NCI-H2227 treated with DMSO at 0.1 percent for 48 hours (cell line): ENCODE measurements around the gene RNF215.
A peak's percentile ranks its signal among the peaks of the same experiment; 100 is the strongest.

ENCODE experiments used
- DNase-seq: peaks from one replicate; lab custom pipeline; 2025; lab: John Stamatoyannopoulos, UW

Gene RNF215

DNA sequence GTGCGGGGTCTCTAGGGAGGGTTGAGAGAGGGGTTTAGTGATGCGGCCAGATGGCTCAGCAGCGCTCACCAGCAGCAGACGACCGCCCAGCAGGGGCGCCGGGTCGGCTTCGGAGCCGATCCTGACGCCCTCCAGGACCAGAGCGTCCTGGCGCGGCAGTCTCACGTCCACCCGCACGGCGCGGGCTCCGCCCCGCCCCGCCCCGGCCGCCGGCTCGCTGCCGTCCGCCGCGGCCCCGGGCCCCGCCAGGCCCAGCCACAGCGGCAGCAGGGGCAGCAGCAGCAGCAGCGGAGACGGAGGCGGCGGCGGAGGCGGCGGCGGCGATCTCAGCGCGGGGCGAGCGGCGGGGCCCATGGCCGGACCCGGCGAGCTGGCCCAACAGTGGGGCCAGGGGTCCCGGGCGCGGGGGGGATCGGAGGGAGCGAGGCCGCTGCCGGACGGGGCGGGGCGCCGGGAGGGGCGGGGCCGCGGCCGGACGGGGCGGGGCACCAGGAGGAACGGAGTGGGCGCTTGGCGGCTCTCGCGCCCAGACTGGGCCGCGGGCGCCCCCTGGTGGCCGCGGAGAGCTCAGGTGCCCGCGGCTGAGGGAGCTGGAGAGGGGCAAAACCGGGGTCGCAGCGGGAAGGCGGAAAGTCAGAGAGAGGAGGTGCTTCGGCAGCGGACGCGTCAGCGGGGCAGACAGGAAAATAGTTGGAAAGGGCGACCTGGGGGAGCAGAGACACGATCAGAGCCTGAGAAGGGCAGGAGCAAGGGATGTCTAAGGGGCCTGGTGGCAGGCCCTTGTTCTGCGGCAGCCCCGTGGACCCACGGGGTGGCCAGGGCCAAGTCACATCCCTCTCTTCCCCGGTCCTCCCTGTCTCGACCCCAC is at the start of gene RNF215:
Gene RNF215 (minus strand): TSS at position 452 of the 868 bp plus-strand sequence. CDS start 98 bp downstream, at position 354.
- peak; percentile 71 for DNase-seq

DNA sequence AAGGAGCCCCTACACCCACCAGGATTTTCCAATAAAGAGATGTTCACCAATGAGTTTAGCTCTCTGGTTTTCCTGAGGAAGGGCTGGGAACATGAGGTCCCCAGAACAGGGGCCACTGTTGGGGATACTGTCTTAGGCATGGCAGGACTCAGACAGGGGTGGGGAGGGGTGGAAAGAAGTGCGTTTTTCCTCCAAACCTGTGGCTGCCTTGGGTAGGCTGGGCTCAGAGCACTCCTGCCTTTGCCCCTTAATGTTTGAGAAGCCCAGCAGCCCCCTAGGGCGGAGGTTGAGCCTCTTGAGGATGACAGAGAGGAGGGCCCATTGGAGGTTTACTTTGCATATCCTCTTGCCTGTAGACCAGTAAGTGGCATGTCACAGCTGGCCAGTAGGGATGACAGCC is 49.0 kb upstream of the RNF215 start:
- DNase-seq: no peak

DNA sequence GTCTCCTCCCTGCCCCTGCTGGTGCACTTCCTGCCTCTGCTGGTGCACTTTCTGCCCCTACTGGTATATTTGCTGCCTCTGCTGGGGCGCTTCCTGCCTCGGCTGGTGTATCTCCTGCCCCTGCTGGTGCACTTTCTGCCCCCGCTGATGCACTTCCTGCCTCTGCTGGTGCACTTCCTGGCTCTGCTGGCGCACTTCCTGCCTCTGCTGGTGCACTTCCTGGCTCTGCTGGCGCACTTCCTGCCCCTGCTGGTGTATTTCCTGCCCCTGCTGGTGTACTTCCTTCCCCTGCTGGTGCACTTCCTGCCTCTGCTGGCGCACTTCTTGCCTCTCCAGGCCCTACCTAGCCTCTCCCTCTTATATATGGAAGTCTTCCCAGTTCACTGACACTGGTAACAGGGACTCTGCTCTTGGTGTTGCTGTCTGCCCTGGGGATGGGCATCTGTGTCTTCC is 48.5 kb upstream of the RNF215 start:
- no peak for DNase-seq

DNA sequence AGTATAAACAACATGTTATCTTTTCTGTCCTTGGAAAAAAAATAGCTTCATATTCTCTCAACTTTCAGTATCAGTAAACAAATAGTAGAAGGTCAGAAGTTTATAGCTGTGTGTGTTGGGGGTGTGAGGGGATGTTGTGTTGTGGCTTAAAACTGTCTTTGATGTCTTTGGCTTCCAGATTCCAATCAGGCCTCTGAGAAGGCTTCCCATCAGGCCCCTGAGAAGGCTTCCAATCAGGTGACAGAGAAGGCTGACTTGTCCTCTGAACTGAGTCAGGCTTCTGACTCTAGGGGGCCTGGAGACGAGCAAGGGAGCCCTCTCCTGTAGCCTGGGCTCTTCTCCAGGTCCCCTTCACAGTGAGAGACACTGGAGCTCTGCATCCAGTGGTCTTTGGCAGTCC is 47.6 kb upstream of the RNF215 start:
- DNase-seq: no peak

DNA sequence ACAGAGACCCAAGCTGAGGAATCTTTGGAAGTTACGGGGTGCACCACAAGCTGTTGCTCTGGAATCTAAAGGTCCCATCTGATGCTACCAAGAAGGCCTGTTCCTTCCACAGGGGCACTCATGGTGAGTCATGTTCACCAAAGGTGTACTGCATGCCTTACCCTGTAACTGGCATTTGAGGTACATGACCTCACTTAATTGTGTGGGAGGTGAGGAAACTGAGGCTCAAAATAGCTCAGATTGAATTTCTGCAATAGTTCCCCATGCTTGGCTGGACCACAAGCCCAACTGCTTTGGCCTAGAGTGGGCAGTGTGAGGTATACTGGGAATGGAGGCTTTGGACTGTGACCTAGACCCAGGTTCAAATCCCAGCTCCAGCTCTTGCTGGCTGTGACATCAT is 46.6 kb upstream of the RNF215 start:
- no peak for DNase-seq

DNA sequence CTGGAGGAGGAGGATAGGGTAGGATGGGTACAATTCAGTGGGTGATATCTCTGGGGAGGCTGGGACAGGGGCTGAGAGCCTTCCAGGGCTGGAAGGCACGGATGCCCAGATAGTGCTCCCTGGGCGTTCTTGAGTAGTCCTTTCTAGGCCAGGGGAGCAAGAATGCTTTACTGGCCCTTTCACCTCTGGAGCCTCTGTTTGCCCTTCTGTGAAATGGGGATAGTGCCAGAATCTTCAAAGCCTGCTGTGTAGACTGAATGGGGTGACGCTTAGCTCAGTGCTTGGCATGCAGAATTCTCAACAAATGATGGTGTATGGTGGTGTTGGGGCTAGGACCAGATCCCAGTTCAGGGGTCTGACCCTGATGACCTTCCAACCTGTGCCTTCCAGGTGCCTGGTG is 46.0 kb upstream of the RNF215 start:
- DNase-seq: no peak

DNA sequence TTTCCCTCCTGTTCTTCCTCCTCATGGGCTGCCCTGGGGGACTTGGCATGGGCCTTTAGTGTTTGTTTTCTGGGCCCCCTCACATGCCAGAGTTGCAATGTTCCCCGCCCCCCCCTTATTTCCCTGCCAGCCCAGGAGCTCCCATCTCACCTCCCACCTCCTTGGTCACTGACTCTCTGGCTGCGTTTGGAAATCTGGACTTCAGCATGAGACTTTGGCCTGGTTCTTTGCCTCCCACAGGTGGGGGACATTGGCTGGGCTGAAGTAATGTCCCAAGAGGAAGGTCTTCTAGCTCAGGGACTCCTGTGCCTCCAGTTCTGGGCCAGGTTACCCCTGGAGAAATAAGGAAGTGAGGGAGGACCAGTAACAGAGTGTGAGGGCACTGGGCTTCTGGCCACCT is 45.3 kb upstream of the RNF215 start:
- no peak for DNase-seq

DNA sequence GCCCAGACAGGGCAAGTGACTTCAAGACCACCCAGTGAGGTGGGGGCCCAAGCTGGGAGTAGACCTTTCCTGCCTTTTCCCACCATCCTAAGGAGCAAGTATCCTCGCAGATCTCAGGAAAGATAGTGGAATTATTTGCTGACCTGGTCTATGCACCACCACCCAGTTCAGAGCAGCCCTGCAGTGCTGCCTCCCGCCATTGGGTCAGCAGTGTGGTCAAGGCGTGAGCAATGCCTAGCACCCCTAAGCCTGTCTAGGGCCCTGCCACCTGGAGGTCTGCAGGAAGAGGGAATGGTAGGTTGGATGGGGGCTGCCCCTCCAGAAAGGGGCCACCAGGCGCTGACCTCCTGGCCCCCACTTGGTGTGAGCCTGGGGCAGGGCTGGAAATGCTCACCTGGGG is 44.9 kb upstream of the RNF215 start:
- DNase-seq: no peak

DNA sequence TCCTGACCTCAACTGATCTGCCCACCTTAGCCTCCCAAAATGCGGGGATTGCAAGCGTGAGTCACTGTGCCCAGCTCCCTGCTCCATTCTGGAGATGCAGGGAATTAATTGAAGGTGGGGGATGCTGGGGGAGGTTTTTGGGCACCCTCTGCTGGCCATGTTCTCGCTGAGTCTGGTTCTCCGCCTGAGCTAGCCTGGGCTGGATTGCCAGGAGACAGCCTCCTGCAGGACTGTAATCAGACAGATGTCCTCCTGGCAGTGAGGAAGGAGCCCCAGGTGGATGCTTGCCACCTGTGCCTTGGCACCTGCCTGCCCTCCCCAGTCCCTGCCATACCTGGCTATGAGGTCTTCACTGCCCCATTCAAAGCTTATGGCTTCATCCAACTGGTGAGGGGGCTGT is 43.7 kb upstream of the RNF215 start:
- DNase-seq: no peak

DNA sequence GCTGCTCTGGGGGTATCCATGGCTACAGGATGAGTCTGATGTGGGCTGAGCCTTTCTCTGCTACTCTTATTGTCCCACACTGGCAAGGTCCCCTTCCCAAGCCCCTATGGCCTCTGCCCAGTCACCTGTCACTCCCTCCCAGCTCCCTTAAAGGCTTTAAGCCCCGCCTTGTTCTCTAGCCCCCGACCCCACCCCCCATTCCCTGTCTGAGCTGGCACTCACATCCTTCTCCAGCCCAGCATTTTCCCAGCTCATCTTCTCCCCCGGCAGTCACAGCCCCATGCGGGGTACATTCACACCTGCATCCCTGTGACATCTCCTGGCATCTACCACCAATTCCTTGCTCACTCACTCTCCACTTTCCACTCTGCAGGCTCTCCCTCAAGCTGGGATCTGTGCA is 42.7 kb upstream of the RNF215 start:
- DNase-seq: no peak

DNA sequence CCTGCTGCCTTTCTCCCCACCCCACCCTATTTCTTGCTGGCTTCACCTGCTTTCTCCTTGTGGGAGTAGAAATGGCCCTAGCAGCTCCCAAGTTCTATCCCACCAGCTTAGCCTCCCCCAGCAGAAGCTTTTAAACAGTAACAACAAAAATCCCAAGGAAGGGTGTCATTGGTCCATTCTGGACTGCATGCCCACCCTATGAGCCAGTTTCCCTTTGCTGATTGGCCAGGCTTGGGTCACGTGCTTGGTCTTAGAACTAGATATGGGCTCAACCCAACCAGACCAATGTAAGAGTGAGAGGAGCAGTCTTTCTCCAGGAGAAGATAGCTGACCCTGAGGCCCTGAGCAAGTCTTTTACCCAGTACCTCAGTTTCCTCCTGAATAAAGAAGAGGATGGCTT is 40.7 kb upstream of the RNF215 start:
- DNase-seq: no peak

DNA sequence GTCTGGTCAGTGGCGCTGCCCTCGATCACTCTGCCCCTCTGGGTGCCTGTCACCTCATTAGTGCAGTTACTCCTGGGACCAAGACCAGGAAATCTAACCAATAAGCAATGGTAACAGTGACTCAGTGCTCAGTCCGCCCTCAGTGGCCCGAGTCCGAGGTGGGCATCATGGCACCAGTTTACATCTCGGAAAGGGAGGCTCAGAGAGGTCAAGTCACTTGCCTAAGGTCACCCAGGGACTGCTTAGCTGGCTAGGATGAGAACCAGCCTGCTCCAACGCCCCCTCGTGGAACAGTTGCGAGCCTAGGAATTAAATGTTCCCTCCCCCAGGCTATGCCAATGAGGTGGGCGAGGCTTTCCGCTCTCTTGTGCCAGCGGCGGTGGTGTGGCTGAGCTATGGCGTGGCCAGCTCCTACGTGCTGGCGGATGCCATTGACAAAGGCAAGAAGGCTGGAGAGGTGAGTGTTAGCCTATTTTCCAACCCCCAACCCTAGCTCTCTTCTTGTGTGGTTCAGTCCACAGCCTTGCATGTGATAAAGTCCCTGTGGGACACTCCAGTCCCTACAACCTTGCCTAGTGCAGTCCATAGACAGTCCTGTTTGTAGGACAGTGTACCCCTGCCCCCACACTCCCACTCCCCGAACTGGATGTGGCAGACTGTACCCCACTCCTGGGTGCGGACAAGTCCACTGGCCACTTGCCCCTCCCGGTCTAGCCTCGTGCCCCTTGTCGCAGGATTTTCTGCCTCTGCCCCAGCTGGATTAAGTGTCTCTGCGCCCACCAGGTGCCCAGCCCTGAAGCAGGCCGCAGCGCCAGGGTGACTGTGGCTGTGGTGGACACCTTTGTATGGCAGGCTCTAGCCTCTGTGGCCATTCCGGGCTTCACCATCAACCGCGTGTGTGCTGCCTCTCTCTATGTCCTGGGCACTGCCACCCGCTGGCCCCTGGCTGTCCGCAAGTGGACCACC is 39.5 kb upstream of the RNF215 start:
- DNase-seq: peak; percentile 51

DNA sequence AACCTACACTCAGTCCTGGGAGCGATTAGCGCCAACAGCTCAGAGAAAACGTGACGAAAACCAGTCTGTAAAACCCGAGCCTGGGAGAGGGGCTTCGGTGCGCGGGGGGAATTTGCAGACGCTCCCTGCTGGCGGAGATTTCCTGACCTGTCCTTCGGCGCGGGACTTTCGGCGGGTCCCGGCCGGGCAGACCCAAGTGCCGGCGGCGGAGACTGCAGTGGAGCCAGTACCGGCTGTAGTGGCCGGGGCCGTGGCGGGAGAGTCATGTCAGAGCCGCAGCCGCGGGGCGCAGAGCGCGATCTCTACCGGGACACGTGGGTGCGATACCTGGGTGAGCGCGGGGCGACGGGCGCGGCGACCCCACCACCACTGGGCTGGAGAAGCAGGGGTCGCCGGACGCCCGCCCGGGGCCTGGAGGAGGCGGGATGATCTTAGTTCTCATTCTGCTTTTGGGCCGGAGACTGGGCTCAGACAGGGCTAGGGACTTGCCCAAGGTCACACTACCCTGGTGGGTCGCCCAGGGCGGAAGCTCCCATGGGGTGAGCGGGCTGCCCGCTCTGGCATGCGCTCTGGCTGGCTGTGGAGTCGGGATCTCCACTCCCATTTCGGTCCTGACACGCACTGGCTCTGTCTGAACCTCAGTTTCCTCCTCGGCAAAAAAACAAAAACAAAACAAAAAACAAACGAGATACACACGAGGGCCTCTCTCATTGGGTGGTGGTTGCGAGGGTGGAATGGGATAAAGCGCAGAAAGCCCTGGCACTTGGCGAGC is 38.6 kb upstream of the RNF215 start, which contains the start of gene MTFP1:
Gene MTFP1 (plus strand): TSS at position 153 of the 772 bp plus-strand sequence. CDS start 112 bp downstream, at position 265.
- peak; percentile 53 for DNase-seq

DNA sequence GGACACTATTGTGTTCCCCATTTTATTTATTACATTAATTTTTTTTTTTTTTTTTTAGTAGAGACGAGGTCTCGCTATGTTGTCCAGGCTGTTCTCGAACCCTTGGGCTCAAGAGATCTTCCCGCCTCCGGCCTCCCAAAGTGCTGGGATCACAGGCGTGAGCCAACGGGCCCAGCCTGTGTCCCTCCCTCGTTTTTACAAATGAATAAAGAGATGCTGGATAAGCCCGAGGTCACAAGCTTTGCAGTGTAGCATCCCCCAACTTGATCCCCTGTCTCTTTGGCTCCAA is 38.1 kb upstream of the RNF215 start:
- no peak for DNase-seq

DNA sequence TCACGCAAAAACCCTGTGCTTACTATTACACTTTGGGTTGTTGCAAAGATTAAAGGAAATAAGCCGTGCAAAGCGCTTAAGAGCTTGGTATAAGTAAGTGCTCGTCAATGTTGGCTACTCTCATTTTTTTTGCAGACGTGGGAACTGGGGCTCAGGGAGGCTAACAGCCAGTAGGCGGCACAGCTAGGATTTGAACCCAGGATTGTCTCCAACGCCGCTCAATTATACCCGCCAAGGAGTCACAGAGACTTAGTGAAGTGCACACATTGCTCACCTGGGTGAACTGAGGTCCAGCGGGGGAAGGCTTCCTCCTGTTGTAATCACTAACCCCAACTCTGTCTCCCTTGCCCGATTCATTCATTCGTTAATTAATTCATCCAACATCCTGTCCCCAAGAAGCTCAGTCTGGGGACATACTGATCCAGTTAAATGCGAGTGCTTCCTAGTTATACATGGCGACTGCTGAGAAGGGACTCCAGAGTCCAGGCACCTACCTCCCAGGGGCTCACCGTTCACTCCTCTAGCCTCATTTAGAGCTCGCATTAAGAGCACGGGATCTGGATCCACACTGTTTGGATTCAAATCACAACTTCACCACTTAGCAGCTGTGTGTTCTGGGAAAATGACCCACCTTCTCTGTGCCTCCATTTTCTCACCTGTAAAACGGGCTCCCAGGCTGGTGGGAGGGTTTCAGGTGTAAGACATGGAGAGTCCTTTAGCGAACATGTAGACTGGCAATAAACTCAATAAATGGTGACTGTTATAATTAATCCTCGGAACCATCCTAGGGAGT is 37.5 kb upstream of the RNF215 start:
- no peak for DNase-seq

DNA sequence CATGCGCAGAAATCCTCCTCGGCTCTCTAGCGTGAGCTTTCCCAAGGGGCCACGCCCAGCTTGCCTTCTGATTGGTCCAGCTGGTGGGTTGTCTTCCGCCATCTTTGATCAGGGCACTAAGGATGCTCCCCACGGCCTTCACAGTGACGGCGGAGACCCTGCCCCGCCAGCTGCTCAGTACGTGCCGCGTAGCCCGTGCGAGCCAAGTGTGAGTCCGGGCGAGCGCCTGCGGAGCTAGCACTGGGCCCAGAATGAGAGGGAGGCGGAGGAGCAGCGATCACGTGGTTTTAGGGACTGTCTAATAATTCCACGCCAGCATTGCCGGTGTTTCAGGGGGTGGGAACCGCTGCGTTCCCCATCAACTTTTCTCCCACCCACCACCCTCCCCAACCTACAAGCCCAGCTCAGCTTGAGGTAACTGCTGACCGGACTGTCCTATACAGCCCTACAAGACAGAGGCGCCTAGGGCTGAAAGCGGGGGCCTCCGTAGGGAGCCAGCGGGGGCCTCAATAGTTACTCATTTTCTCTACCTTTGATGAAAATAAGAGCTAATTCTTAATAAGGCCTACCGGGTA is 36.8 kb upstream of the RNF215 start:
- peak; percentile 97 for DNase-seq

DNA sequence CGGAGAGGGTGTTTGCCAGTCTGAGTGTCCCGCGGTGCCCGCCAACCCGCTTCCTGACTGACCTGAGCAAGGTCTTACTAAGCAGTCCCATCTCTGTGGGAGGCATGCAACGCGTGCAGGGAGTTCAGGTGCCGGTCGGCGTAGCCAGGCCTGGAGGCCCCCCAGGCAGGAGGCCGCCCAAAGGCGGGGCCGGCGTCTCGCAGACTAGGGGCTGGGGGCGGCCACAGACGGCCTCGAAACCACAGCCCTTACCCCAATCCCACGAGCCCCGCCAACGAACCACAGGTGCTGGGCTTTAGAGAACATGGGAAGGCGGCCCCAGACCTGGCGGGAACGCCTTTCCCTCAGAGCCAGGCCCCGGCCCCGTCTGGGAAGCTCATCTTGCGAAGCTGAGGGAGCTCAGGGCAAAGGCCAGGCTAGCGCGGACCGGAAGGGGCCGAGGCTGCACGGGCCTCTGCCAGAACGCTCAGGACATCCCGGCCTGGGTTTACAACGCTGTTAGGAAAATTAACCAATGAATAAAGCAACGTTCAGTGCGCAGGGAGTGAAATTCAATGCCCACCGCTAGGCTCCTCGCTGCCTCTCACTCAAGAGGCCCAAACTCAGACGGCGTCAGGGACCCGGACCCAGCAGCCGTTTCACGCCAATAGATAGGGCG is 36.2 kb upstream of the RNF215 start:
- DNase-seq: no peak

DNA sequence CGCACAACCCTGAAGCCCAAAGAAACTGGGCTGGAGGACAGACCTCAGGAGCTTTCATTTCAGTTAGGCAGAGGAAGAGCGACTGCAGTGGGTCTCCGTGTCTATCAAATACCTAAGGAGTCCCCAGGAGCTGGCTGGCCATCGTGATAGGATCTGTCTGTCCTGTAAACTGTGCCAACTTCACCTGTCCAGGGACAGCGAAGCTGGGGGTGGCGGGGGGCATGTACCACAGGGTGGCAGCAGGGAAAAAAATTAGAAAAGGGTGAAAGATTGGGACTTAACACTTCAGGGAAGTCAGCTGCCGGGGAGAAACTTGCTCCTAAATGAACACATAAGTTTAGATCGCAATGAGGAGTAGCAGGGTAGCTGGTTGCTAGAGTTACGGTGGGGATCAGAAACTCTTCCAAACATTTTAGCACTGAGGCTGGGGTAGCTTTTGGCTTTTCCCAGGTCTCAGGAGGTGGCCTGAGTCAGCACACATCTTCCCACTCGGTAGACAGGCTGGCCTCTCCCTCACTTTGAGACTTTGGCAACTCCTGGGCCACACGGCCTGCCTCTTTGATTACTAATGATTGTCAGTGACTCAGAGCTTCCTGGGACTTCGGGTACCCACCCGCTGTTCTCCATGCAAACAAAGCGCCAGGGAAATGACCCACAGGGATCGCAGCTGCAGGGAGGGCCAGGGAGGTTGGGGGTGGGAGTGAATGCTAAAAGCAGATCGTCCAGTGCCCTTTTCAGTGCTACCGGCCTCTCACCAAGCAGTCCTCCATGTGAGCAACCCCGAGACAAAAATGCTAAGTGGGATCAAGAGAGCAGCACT is 35.5 kb upstream of the RNF215 start:
- no peak for DNase-seq

DNA sequence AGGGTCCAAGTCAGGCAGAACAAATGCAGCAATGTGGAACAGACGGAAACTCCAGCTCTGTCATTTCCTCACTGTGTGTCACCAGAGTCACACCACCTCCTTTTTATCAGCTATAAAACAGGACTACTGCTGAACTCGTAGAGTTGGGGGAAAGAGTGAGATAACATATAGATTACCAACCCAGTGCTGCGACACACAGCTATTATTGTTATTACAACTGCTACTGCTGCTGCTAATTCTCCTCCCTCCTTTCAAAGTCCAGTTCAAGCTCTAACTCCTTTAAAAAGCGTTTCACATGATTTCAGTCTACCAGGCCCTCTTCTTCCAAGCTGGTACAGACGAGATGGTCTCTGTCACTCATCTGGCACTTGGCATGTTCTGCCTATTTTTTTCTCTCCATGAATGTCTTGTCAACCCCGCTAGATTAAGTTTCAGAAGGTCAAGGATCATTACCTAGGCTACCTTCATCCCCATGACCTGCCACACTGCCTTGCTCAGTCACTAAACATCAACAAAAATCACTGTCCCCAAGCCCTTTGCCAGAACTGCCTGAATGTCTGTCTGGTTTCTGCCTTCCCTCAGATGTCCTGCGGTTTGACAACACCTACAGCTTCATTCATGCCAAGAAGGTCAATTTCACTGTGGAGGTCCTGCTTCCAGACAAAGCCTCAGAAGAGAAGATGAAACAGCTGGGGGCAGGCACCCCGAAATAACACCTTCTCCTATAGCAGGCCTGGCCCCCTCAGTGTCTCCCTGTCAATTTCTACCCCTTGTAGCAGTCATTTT is 34.7 kb upstream of the RNF215 start:
- DNase-seq: no peak
